ENCODE results near the gene NUFIP2.
"Not testable (repeated sequence)": the region's sequence is repeated elsewhere in the genome, so short reads cannot be mapped to it uniquely, and the experiment has no call there.

Gene NUFIP2, protein sequence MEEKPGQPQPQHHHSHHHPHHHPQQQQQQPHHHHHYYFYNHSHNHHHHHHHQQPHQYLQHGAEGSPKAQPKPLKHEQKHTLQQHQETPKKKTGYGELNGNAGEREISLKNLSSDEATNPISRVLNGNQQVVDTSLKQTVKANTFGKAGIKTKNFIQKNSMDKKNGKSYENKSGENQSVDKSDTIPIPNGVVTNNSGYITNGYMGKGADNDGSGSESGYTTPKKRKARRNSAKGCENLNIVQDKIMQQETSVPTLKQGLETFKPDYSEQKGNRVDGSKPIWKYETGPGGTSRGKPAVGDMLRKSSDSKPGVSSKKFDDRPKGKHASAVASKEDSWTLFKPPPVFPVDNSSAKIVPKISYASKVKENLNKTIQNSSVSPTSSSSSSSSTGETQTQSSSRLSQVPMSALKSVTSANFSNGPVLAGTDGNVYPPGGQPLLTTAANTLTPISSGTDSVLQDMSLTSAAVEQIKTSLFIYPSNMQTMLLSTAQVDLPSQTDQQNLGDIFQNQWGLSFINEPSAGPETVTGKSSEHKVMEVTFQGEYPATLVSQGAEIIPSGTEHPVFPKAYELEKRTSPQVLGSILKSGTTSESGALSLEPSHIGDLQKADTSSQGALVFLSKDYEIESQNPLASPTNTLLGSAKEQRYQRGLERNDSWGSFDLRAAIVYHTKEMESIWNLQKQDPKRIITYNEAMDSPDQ

DNA sequence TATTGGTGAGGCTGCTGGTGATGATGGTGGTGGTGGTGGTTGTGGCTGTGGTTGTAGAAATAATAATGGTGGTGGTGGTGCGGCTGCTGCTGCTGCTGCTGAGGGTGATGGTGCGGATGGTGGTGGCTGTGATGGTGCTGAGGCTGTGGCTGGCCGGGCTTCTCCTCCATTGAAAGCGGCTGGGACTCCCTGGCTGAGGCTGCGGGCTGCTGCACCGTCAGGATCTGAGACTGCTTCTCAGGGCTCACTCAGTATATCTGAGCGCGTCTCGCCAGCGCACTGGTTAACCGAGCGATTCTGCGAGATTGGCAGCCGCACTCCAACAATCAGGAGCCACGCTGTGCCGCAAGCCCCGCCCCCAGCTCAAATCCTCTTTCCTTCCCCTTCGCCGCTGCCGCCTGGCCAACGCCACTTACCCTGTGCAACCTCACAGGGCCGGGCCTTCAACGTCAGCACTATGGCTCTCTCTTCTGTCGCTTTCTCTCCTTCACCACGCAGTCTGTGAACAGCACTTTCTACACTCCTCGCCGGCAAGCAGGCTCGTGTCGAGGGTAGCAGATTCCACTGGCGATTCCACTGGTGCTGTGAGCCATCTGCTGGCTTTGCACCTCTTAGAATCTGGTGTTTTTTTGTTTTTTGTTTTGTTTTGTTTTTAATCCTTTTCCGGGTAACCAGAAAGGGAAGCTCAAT lies at the start of gene NUFIP2:
TSS of gene NUFIP2 (minus strand) at position 259 of the 690 bp plus-strand sequence. CDS start at position 170, 89 bp downstream.
- peak; percentile 97 for DNase-seq (ENCODE audit: low read depth)

- DNase-seq (ENCODE audit: low read depth), result no peak
Measured at GRCh38 chr17:29342158-29342765, 48.3 kb upstream of the NUFIP2 start.

- no peak for DNase-seq (ENCODE audit: low read depth)
Measured at GRCh38 chr17:29341726-29342125, 47.8 kb upstream of the NUFIP2 start.

- not testable (repeated sequence) for DNase-seq (ENCODE audit: low read depth)
Measured at GRCh38 chr17:29339016-29339415, 45.1 kb upstream of the NUFIP2 start.

GRCh38 chr17:29331708-29332085 lies 37.7 kb upstream of the NUFIP2 start:
- no peak for DNase-seq (ENCODE audit: low read depth)

DNA sequence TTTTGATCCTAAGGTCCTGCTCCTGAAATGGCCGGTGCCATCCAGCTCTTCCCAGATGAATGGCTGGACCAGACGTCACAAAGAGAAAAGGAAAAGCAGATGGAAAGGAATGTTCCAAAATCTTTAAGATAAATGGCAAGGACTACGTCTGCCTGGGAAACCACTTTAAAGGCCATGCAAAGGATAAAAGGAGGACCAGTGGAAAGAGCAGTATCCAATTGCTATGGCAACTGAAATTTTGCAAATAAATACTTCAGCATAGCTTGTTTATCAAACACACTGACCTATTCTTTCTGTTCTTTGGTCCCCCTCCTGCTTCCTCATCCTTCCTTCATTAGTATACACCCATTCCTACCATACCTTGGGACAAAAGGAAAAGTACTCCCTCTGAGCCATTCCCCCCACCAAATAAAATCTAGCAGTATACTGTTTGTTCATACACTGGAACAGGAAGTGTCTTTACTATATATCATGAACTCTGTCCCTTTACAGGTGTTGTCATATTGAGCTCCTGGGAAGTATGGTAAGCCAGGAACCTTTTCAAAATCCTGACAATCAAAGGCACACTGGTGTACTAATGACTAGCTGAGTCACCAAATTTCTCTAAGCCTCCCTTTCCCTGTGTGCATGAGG lies 37.2 kb upstream of the NUFIP2 start:
- no peak for DNase-seq (ENCODE audit: low read depth)

GRCh38 chr17:29327412-29327811 lies 33.5 kb upstream of the NUFIP2 start:
- DNase-seq (ENCODE audit: low read depth), result no peak

- DNase-seq (ENCODE audit: low read depth), result no peak
Measured at GRCh38 chr17:29326023-29326813, 32.3 kb upstream of the NUFIP2 start.

- DNase-seq (ENCODE audit: low read depth), result no peak
Measured at GRCh38 chr17:29322363-29322762, 28.4 kb upstream of the NUFIP2 start.

DNA sequence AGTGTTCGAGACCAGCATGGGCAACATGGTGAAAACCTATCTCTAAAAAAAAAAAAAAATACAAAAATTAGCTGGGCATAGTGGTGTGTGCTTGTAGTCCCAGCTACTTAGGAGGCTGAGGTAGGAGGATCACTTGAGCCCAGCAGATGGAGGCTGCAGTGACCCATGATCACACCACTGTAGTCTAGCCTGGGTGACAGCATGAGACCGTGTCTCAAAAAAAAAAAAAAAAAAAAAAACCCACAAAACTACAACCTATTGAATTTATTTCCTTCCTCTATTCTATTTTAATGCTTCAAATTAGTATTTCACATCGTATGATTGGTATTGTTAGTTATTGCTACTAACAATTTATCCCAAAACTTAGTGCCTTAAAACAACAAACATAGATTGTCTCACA lies 9.4 kb upstream of the NUFIP2 start:
- no peak for DNase-seq (ENCODE audit: low read depth)

DNA sequence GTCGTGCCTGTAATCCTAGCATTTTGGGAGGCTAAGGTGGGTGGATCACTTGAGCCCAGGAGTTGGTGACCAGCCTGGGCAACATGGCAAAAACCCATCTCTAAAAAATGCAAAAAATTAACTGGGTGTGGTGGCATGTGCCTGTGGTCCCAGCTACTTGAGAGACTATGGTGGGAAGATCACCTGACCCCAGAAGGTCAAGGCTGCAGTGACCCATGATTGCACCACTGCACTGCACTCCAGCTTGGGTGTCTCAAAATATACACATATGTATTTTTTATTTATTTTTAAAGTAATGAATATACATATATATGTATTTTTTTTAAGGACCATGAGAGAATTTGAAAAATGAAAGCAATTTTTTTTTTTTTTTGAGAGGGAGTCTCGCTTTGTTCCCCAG lies 5.1 kb upstream of the NUFIP2 start:
- DNase-seq (ENCODE audit: low read depth), result no peak

- no peak for DNase-seq (ENCODE audit: low read depth)
Measured at GRCh38 chr17:29295420-29295819, 1.5 kb upstream of the NUFIP2 start.

DNA sequence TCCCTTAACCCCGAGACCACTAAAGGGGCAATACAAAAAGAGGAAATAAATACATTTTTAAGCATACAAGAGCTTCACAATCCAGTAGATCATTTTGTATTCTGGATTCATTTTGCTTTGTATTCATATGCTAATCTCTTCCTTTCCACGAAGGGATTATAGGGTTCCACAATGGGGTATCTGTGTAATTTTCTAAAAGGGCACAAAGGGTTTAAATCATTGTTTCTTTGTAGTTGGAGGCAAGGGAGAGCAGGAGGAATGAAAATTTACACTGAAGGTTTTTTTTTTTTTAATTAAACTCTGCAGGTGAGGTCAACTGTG lies 592 bp upstream of the NUFIP2 start:
- no peak for DNase-seq (ENCODE audit: low read depth)

GRCh38 chr17:29292992-29293889 lies 707 bp downstream of the NUFIP2 start:
- peak; percentile 56 for DNase-seq (ENCODE audit: low read depth)

DNA sequence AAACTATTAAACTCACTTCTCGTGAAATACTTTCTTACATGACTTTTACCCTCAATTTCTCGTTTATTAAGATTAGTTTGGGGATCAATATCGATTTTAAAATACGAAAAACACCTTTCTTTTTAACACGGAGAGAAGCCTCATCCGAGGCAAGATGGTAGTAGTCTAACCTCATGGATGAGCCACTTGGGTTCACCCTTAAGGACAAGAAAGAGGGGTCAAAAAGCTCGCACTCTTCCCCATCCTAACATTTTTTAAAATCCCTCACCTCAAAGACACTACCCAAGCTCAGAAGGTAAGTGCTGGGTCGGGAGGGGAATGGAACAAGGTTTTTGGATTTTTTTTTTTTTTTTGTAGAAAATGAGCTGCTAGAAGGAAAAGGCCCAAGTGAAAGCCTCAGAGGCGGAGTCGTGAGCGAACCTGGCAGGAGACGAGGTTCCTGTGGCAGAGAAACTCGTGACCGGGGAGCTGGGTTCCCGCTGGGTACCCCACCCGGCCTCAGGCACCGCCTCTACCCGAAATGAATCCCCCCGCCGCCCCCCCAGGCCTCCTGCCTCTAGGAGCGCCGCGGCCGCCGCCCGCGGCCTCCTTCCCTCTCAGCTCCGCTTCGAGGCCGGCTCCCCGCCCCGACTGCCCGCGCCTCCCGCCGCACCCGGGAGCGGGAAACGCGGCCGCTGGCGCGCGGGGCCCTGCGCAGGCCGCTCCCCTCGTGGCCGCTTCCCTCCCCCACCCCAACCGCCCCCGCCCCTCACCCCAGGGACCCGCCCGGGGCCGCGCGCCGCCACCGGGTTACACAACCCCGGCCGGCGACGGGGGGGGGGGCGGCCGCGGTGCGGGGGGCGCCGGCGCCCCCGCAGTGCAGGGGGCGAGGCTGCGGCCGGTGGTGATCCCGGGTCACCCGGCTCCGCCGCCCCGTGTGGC lies 1.6 kb downstream of the NUFIP2 start:
- peak; percentile 41 for DNase-seq (ENCODE audit: low read depth)

DNA sequence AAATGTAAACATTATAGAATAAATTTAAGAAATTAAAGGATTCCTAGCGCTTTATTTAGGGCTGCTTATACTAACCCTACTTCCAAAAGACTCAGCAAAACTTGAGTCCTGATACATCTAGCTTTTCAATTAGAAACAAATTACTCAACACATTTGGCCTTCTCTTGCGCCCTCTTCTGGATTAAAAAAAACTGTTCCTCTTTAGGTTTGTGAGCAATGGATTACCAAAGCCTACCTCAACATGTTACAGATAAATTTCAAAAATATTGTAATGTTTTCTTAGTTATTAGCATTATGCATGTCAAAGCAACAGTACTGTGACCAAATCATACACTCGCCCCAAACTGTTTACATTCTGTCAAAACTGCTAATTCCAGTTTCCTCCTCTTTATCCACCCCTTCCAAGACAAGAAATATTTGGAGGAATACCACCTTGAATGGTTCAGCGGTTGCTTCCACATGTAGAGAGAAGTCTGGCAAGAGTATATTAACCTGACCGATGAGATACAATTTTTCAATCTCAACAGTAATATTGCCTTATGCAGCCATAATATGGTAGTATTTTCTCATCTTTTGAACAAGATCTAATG lies 2.7 kb downstream of the NUFIP2 start:
- DNase-seq (ENCODE audit: low read depth), result no peak

DNA sequence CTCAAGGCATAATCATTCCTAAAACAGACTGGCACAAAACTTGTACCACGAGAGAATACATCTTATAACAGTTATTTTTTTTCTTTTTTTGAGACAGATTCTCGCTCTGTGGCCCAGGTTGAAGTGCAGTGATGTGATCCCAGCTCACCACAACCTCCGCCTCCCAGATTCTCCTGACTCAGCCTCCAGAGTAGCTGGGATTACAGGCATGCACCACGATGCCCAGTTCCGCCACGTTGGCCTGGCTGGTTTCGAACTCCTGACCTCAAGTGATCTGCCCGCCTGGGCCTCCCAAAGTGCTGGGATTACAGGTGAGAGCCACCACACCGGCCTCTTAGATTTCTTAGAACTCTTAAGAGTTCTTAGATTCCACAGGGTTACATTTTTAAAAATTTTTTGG lies 4.1 kb downstream of the NUFIP2 start:
- DNase-seq (ENCODE audit: low read depth), result no peak

- no peak for DNase-seq (ENCODE audit: low read depth)
Measured at GRCh38 chr17:29283961-29284360, 10.0 kb downstream of the NUFIP2 start.

DNA sequence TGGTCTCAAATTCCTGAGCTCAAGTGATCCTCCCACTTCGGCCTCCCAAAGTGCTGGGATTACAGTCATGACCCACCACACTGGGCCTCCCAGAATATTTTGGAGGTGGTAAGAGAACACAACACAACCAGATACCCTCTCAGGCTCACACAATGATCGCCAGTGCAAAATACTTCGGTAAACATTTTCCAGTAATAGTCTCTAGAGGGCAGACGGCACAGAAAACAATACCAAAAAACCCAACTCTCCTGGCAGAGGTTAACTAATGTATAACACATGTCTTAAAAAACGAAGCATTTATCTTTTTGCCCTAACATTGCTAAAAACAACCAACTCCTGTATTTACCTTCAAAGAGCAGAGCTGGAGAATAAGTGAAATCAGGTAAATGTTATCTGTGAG lies 10.5 kb downstream of the NUFIP2 start:
- no peak for DNase-seq (ENCODE audit: low read depth)
